DOHH2 (cell line): ENCODE measurements around the gene PTPN4.

Experiments
- H3F3A ChIP-seq: fragments of 200-600 bp; sonication (generic), shearing (Covaris generic); 2 replicates; pipeline ENCODE4 v1.6.0; 2016; ENCODE audit warnings: antibody characterized with exemption, mild to moderate bottlenecking; ENCODE audit not compliant: control insufficient read depth, insufficient read depth
- H3K27ac ChIP-seq: fragments of 200-600 bp; sonication (generic); 2 replicates; pipeline ENCODE4 v1.5.1; 2014; ENCODE audit warnings: low read depth, mild to moderate bottlenecking, low read length, moderate library complexity
- H3K27me3 ChIP-seq: fragments of 200-600 bp; sonication (generic); 2 replicates; pipeline ENCODE4 v1.6.1; 2014; ENCODE audit warnings: mild to moderate bottlenecking, low read length, mixed read lengths; ENCODE audit not compliant: control insufficient read depth
- H3K36me3 ChIP-seq: fragments of 200-600 bp; sonication (generic); 2 replicates; pipeline ENCODE4 v1.6.1; 2014; ENCODE audit warnings: mild to moderate bottlenecking, low read length, moderate library complexity, mixed read lengths; ENCODE audit not compliant: control insufficient read depth
- H3K4me1 ChIP-seq: fragments of 200-600 bp; sonication (generic); 2 replicates; pipeline ENCODE4 v1.6.1; 2014; ENCODE audit warnings: mild to moderate bottlenecking, low read length, mixed read lengths; ENCODE audit not compliant: control insufficient read depth
- H3K4me2 ChIP-seq: fragments of 200-600 bp; sonication (generic); 2 replicates; pipeline ENCODE4 v1.6.0; 2014; ENCODE audit warnings: mild to moderate bottlenecking, low read length, moderate library complexity
- H3K4me3 ChIP-seq: fragments of 200-600 bp; sonication (generic); 2 replicates; pipeline ENCODE4 v1.5.1; 2014; ENCODE audit warnings: mild to moderate bottlenecking, low read length, mixed read lengths
- H3K79me2 ChIP-seq: fragments of 200-600 bp; sonication (generic); 2 replicates; pipeline ENCODE4 v1.6.1; 2014; ENCODE audit warnings: mild to moderate bottlenecking, low read length, mixed read lengths; ENCODE audit not compliant: control insufficient read depth
- H3K9me2 ChIP-seq: fragments of 200-600 bp; sonication (generic); replicated peaks from 2 replicates; pipeline ENCODE4 v1.6.1; 2014; ENCODE audit warnings: mild to moderate bottlenecking, low read length, mixed read lengths; ENCODE audit not compliant: control insufficient read depth
- H3K9me3 ChIP-seq: fragments of 200-600 bp; sonication (generic); 2 replicates; pipeline ENCODE4 v1.6.1; 2014; ENCODE audit warnings: antibody characterized with exemption, low read length, mixed read lengths; ENCODE audit not compliant: control insufficient read depth, insufficient read depth
- H4K20me1 ChIP-seq: fragments of 200-600 bp; sonication (generic); 2 replicates; pipeline ENCODE4 v1.6.0; 2014; ENCODE audit warnings: low read depth, mild to moderate bottlenecking, antibody characterized with exemption, low read length, moderate library complexity; ENCODE audit not compliant: control insufficient read depth, insufficient read depth
- EZH2phosphoT487 ChIP-seq: fragments of 200-600 bp; sonication (generic); IDR thresholded peaks from 2 replicates; pipeline ENCODE4 v1.6.1; 2017; ENCODE audit warnings: borderline replicate concordance, mild to moderate bottlenecking, antibody characterized with exemption, low read length, moderate library complexity, mixed read lengths
- TF ChIP-seq, protein P1 (sequence below): fragments of 200-600 bp; sonication (generic); IDR thresholded peaks from one replicate; pipeline ENCODE4 v1.5.1; 2014; ENCODE audit warnings: antibody characterized with exemption, mild to moderate bottlenecking, low read depth, low read length; ENCODE audit not compliant: poor library complexity, severe bottlenecking

PTPN4 gene

GRCh38 chr2:119860924-119861323 lies 101.2 kb downstream of the PTPN4 start:
- Histone ChIP-seq H3K4me2 (no peak overlapping the region), H3K36me3 (no peaks in the 10 kb centered on the region), H3K9me2 (no peaks in the 10 kb centered on the region), H3K79me2 (peaks cover 18% of the 10 kb centered on the region), H3K27ac (no peak overlapping the region), H3F3A (no peaks in the 10 kb centered on the region), H4K20me1 (no peaks in the 10 kb centered on the region), H3K4me1 (no peaks in the 10 kb centered on the region), H3K27me3 (no peaks in the 10 kb centered on the region), H3K4me3 (no peak overlapping the region), H3K9me3 (no peaks in the 10 kb centered on the region)
- TF ChIP-seq, protein P1, sequence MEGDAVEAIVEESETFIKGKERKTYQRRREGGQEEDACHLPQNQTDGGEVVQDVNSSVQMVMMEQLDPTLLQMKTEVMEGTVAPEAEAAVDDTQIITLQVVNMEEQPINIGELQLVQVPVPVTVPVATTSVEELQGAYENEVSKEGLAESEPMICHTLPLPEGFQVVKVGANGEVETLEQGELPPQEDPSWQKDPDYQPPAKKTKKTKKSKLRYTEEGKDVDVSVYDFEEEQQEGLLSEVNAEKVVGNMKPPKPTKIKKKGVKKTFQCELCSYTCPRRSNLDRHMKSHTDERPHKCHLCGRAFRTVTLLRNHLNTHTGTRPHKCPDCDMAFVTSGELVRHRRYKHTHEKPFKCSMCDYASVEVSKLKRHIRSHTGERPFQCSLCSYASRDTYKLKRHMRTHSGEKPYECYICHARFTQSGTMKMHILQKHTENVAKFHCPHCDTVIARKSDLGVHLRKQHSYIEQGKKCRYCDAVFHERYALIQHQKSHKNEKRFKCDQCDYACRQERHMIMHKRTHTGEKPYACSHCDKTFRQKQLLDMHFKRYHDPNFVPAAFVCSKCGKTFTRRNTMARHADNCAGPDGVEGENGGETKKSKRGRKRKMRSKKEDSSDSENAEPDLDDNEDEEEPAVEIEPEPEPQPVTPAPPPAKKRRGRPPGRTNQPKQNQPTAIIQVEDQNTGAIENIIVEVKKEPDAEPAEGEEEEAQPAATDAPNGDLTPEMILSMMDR, result no peak
- no peak for TF ChIP-seq EZH2phosphoT487

DNA sequence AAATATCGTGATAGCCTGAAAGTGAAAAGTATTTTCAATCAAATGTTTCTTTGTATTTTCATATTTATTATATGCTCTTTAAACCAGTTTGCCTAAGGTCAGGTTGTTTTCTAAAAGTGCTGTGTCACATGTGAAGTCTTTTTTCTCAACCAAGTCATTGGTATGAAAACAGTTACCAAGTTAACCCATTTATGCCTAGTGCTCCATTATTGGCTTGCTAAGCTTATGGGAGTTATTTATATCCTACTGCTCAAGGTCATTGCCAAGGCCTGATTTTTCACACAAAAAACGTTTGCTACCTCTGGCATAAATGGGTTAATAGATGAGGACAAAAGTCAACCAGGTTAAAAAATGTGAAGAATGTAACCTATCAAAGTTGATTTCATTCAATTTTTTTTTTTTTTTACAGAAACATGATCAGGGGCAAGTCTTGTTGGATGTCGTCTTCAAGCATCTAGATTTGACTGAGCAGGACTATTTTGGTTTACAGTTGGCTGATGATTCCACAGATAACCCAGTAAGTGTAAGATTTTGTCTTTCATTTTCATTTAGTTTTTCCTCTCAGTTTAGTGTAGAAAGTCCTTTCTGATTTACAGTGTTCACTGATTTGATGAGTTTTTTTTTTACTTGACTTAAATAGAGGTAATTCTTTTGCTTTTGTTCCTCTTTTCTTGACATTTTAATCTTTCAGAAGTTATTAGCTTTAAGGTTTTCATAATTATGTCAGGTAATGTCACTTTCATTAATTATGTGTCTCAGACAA lies 102.6 kb downstream of the PTPN4 start:
- H3K9me2 ChIP-seq, result no peaks in the 10 kb centered on the region
- peaks cover 11% of the 10 kb centered on the region for H3K79me2 ChIP-seq
- H3K4me3 ChIP-seq, result no peak overlapping the region
- H3K9me3 ChIP-seq, result no peaks in the 10 kb centered on the region
- no peaks in the 10 kb centered on the region for H3K4me1 ChIP-seq
- no peaks in the 10 kb centered on the region for H3K36me3 ChIP-seq
- H4K20me1 ChIP-seq, result no peaks in the 10 kb centered on the region
- H3K4me2 ChIP-seq, result no peak overlapping the region
- TF ChIP-seq, protein P1, result no peak
- TF ChIP-seq EZH2phosphoT487, result no peak
- H3F3A ChIP-seq, result no peaks in the 10 kb centered on the region
- H3K27ac ChIP-seq, result no peak overlapping the region
- no peaks in the 10 kb centered on the region for H3K27me3 ChIP-seq

- H3K27me3 ChIP-seq, result no peaks in the 10 kb centered on the region
- no peak overlapping the region for H3K4me3 ChIP-seq
- no peaks in the 10 kb centered on the region for H3K9me2 ChIP-seq
- H4K20me1 ChIP-seq, result no peaks in the 10 kb centered on the region
- no peak overlapping the region for H3K27ac ChIP-seq
- TF ChIP-seq, protein P1, result no peak
- no peaks in the 10 kb centered on the region for H3K36me3 ChIP-seq
- H3K4me2 ChIP-seq, result no peak overlapping the region
- H3K79me2 ChIP-seq, result peaks cover 4% of the 10 kb centered on the region
- H3K4me1 ChIP-seq, result peaks cover 4% of the 10 kb centered on the region
- H3K9me3 ChIP-seq, result no peaks in the 10 kb centered on the region
- no peaks in the 10 kb centered on the region for H3F3A ChIP-seq
These were observed 104.6 kb downstream of the PTPN4 start for GRCh38 chr2:119864318-119864717.
